GM12878 (cell line): Measurements from ENCODE around the gene TAPBP. TPM values are rescaled to one million over a fixed set of nuclear protein-coding genes. Genes with fewer than 3 reads are reported as not detected.

Experiments used
- BMI1 ChIP-seq: fragments of 450-650 bp; IDR thresholded peaks from 2 replicates; pipeline ENCODE4 v1.6.1; 2016; ENCODE audit warnings: mild to moderate bottlenecking, moderate library complexity, borderline replicate concordance
- CBX3 ChIP-seq: fragments of 200-600 bp; sonication (generic); IDR thresholded peaks from 2 replicates; pipeline ENCODE4 v1.6.1; 2016; ENCODE audit warnings: low read depth, borderline replicate concordance
- CBX5 ChIP-seq: sonication (generic); IDR thresholded peaks from 2 replicates; pipeline ENCODE4 v1.6.1; 2016; ENCODE audit warnings: low read depth, moderate library complexity, mild to moderate bottlenecking, inconsistent platforms
- CEBPB ChIP-seq, 2 experiments: fragments of 150-350 bp in 1 of 2; IDR thresholded peaks; 2 replicates each; pipeline ENCODE4 v1.6.1; 2012 to 2014; ENCODE audit warnings: low read depth in 2 of 2, low read length in 2 of 2, borderline replicate concordance in 1 of 2, inconsistent platforms in 1 of 2
- E2F8 ChIP-seq: fragments of 450-650 bp; IDR thresholded peaks from 2 replicates; pipeline ENCODE4 v1.6.1; 2018; ENCODE audit warnings: mild to moderate bottlenecking, low read depth, moderate library complexity; ENCODE audit not compliant: partially characterized antibody
- EED ChIP-seq: sonication (generic); IDR thresholded peaks from 2 replicates; pipeline ENCODE4 v1.6.1; 2016; ENCODE audit warnings: antibody characterized with exemption, low read depth
- ESRRA ChIP-seq: IDR thresholded peaks from 2 replicates; pipeline ENCODE4 v1.6.1; 2012; ENCODE audit warnings: mild to moderate bottlenecking, low read length, improper control_type of control experiment
- IKZF2 ChIP-seq, 2 experiments: fragments of 450-650 bp; IDR thresholded peaks; 2 replicates each; pipeline ENCODE4 v1.6.1; 2017; ENCODE audit warnings: mild to moderate bottlenecking in 2 of 2, moderate library complexity in 2 of 2
- LARP7 ChIP-seq: fragments of 450-650 bp; IDR thresholded peaks from 2 replicates; pipeline ENCODE4 v1.6.1; 2017; ENCODE audit warnings: mild to moderate bottlenecking
- MEF2B ChIP-seq: fragments of 450-650 bp; IDR thresholded peaks from 2 replicates; pipeline ENCODE4 v1.6.1; 2018; ENCODE audit warnings: mild to moderate bottlenecking, moderate library complexity; ENCODE audit not compliant: partially characterized antibody, poor library complexity, severe bottlenecking
- MYC ChIP-seq: IDR thresholded peaks from 2 replicates; pipeline ENCODE4 v1.6.1; 2011; ENCODE audit warnings: mild to moderate bottlenecking, low read length, moderate library complexity, inconsistent platforms; ENCODE audit not compliant: insufficient read depth, insufficient replicate concordance, insufficient read length, severe bottlenecking
- NBN ChIP-seq: fragments of 450-650 bp; IDR thresholded peaks from 2 replicates; pipeline ENCODE4 v1.6.1; 2016
- NR2F1 ChIP-seq: fragments of 450-650 bp; conservative IDR thresholded peaks from 2 replicates; pipeline ENCODE4 v1.6.1; 2017; ENCODE audit warnings: mild to moderate bottlenecking
- PML ChIP-seq: IDR thresholded peaks from 2 replicates; pipeline ENCODE4 v1.6.1; 2012; ENCODE audit warnings: low read length, inconsistent platforms
- POLR2A ChIP-seq: IDR thresholded peaks from 2 replicates; pipeline ENCODE4 v1.6.1; 2011; ENCODE audit warnings: low read depth, mild to moderate bottlenecking, low read length
- RUNX3 ChIP-seq: IDR thresholded peaks from 2 replicates; pipeline ENCODE4 v1.6.1; 2012; ENCODE audit warnings: low read length, inconsistent platforms
- SMAD5 ChIP-seq: IDR thresholded peaks from 2 replicates; pipeline ENCODE4 v1.6.1; 2016; ENCODE audit warnings: antibody characterized with exemption, low read depth
- SPI1 ChIP-seq: IDR thresholded peaks from 2 replicates; pipeline ENCODE4 v1.6.1; 2011; ENCODE audit warnings: low read depth, mild to moderate bottlenecking, low read length, moderate library complexity, borderline replicate concordance; ENCODE audit not compliant: insufficient read depth
- TAF1 ChIP-seq: IDR thresholded peaks from 2 replicates; pipeline ENCODE4 v1.6.1; 2011; ENCODE audit warnings: mild to moderate bottlenecking, low read depth, low read length, borderline replicate concordance
- TARDBP ChIP-seq: IDR thresholded peaks from 2 replicates; pipeline ENCODE4 v1.6.1; 2016; ENCODE audit warnings: borderline replicate concordance
- TCF12 ChIP-seq: IDR thresholded peaks from 2 replicates; pipeline ENCODE4 v1.6.1; 2011; ENCODE audit warnings: low read depth, mild to moderate bottlenecking, low read length
- WRNIP1 ChIP-seq: IDR thresholded peaks from 2 replicates; pipeline ENCODE4 v1.6.1; 2011; ENCODE audit warnings: low read depth, low read length, improper control_type of control experiment, borderline replicate concordance
- YY1 ChIP-seq: IDR thresholded peaks from 2 replicates; pipeline ENCODE4 v1.6.1; 2011; ENCODE audit warnings: low read depth, mild to moderate bottlenecking, low read length
- ZBED1 ChIP-seq: IDR thresholded peaks from 2 replicates; pipeline ENCODE4 v1.6.1; 2016; ENCODE audit warnings: borderline replicate concordance
- ZNF207 ChIP-seq: fragments of 450-650 bp; IDR thresholded peaks from 2 replicates; pipeline ENCODE4 v1.6.1; 2014; ENCODE audit warnings: antibody characterized with exemption, mild to moderate bottlenecking, borderline replicate concordance
- polyA plus RNA-seq, 11 experiments: library from polyadenylated mRNA; depleted of rRNA in 4 of 11; unstranded in 6 of 11; stranded (reverse) in 5 of 11; fragments of >200 nt; fragmentation: Nextera tagmentation in 4 of 11; fragmentation: Illumina TruSeq in 1 of 11; extraction: Ambion mirVana in 4 of 11; extraction: Trizol in 1 of 11; gene quantifications; 1 replicate in 1 of 11; 2 replicates in 10 of 11; pipeline versions ENCODE4 v1.2.1 to v1.2.3, GENCODE V29; 2011 to 2016; ENCODE audit warnings: inconsistent platforms in 2 of 11, missing spikeins in 2 of 11, low read depth in 1 of 11
- total RNA-seq, 4 experiments: library from RNA; depleted of rRNA in 3 of 4; stranded (reverse); fragments of >200 nt in 3 of 4; fragmentation: Illumina TruSeq in 1 of 4; extraction: Trizol in 1 of 4; gene quantifications; 2 replicates each; pipeline versions ENCODE4 v1.2.1 to v1.2.3, GENCODE V29; 2013 to 2021
- TF ChIP-seq, protein P1 (sequence below): fragments of 450-650 bp; IDR thresholded peaks from 2 replicates; pipeline ENCODE4 v1.6.1; 2017; ENCODE audit warnings: mild to moderate bottlenecking, low read depth, inconsistent platforms; ENCODE audit not compliant: poor library complexity, severe bottlenecking

Gene TAPBP
- total and polyA plus RNA-seq, 10 of the 15 experiments (the other 5 are each of a cell fraction or from before 2014, with no cell fraction given) = 14.6 to 210 (median 78.1) TPM

GRCh38 chr6:33313709-33314514 is at the start of gene TAPBP (continued):
- TF ChIP-seq TARDBP (0 out of 2 replicates have a peak, but pooled peaks have one; percentile 39), CBX5 (no peak), EED (peak; percentile 55), PML (peak; percentile 82; the same call in 1 of the 2 replicates), ESRRA (no peak), YY1 (peak; percentile 90), IKZF2 (IDR thresholded peaks at IDR 0.05) (no peak; a peak in 1 of 4 replicates), MYC (no peak), CEBPB (IDR thresholded peaks at IDR 0.05; ENCODE audit: borderline replicate concordance in 1 of 2, low read depth in 2 of 2, low read length in 2 of 2) (no peak), SMAD5 (peak; percentile 70; the same call in 1 of the 2 replicates), TCF12 (peak; percentile 11; the same call in 1 of the 2 replicates), SPI1 (peak; percentile 62; the same call in 1 of the 2 replicates), WRNIP1 (no peak), MEF2B (peak; percentile 85), RUNX3 (peak; percentile 76), TAF1 (peak; percentile 84), LARP7 (peak; percentile 91), POLR2A (peak; percentile 78), NR2F1 (peak; percentile 21), CBX3 (no peak), BMI1 (no peak), ZNF207 (peak; percentile 76), NBN (peak; percentile 73; the same call in 1 of the 2 replicates), E2F8 (peak; percentile 35), ZBED1 (0 out of 2 replicates have a peak, but pooled peaks have one; percentile 54)
- TF ChIP-seq, protein P1, sequence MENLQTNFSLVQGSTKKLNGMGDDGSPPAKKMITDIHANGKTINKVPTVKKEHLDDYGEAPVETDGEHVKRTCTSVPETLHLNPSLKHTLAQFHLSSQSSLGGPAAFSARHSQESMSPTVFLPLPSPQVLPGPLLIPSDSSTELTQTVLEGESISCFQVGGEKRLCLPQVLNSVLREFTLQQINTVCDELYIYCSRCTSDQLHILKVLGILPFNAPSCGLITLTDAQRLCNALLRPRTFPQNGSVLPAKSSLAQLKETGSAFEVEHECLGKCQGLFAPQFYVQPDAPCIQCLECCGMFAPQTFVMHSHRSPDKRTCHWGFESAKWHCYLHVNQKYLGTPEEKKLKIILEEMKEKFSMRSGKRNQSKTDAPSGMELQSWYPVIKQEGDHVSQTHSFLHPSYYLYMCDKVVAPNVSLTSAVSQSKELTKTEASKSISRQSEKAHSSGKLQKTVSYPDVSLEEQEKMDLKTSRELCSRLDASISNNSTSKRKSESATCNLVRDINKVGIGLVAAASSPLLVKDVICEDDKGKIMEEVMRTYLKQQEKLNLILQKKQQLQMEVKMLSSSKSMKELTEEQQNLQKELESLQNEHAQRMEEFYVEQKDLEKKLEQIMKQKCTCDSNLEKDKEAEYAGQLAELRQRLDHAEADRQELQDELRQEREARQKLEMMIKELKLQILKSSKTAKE = no peak
